DND-41 (cell line): Measurements from ENCODE around the gene SERPINC1.

Experiments used
- ATAC-seq: fragments of 200-7000 bp; cut with Tn5 transposase; 3 replicates; pipeline ENCODE4 v1.9.1; 2021; ENCODE audit warnings: low read depth; ENCODE audit not compliant: insufficient read depth
- DNase-seq: peaks from one replicate; pipeline ENCODE4 v3.0.0-alpha.2; 2020
- H2AFZ ChIP-seq: 2 replicates; pipeline ENCODE4 v1.6.0; 2012; ENCODE audit warnings: low read depth, low read length
- H3K27ac ChIP-seq: 2 replicates; pipeline ENCODE4 v1.5.1; 2012; ENCODE audit warnings: low read length, inconsistent platforms
- H3K27me3 ChIP-seq: fragments of 200-600 bp; sonication (generic); 2 replicates; pipeline ENCODE4 v1.6.0; 2012; ENCODE audit warnings: low read length, mild to moderate bottlenecking, inconsistent platforms; ENCODE audit not compliant: insufficient read depth, poor library complexity
- H3K36me3 ChIP-seq: 2 replicates; pipeline ENCODE4 v1.5.1; 2012; ENCODE audit warnings: low read length, inconsistent platforms; ENCODE audit not compliant: insufficient read depth
- H3K4me1 ChIP-seq: 2 replicates; pipeline ENCODE4 v1.5.1; 2012; ENCODE audit warnings: mild to moderate bottlenecking, low read length; ENCODE audit not compliant: insufficient read depth
- H3K4me2 ChIP-seq: 2 replicates; pipeline ENCODE4 v1.6.0; 2012; ENCODE audit warnings: mild to moderate bottlenecking, moderate library complexity, low read length, inconsistent platforms; ENCODE audit not compliant: insufficient read depth
- H3K4me3 ChIP-seq, 2 experiments: fragments of 200-600 bp in 1 of 2; shearing (Covaris generic) in 1 of 2; 2 replicates each; pipeline ENCODE4 v1.5.1; 2012 to 2016; ENCODE audit warnings: inconsistent platforms in 2 of 2, low read length in 2 of 2, mild to moderate bottlenecking in 2 of 2, low read depth in 1 of 2, moderate library complexity in 1 of 2
- H3K79me2 ChIP-seq: 2 replicates; pipeline ENCODE4 v1.6.0; 2012; ENCODE audit warnings: low read length, inconsistent platforms; ENCODE audit not compliant: insufficient read depth
- H3K9ac ChIP-seq: 2 replicates; pipeline ENCODE4 v1.6.0; 2012; ENCODE audit warnings: low read depth, mild to moderate bottlenecking, inconsistent platforms, low read length, moderate library complexity
- H3K9me3 ChIP-seq: 2 replicates; pipeline ENCODE4 v1.5.1; 2012; ENCODE audit warnings: low read length, moderate library complexity, mild to moderate bottlenecking, inconsistent platforms; ENCODE audit not compliant: insufficient read depth, severe bottlenecking
- H4K20me1 ChIP-seq: 2 replicates; pipeline ENCODE4 v1.6.0; 2012; ENCODE audit warnings: low read length; ENCODE audit not compliant: insufficient read depth
- CTCF ChIP-seq: IDR thresholded peaks from 2 replicates; pipeline ENCODE4 v1.5.1; 2012; ENCODE audit warnings: borderline replicate concordance, low read length, moderate library complexity, mild to moderate bottlenecking; ENCODE audit not compliant: poor library complexity, severe bottlenecking; ENCODE audit errors: extremely low read depth
- EZH2 ChIP-seq: IDR thresholded peaks from 3 replicates; pipeline ENCODE4 v1.6.1; 2012; ENCODE audit warnings: borderline replicate concordance, low read depth, mild to moderate bottlenecking, moderate library complexity, low read length, inconsistent platforms; ENCODE audit not compliant: severe bottlenecking

The SERPINC1 gene

GRCh38 chr1:173856903-173857302, 60.2 kb downstream of the SERPINC1 start:
- H4K20me1 ChIP-seq: no peaks in the 10 kb centered on the region
- no peak for TF ChIP-seq CTCF
- TF ChIP-seq EZH2: no peak
- H3K27me3 ChIP-seq: no peaks in the 10 kb centered on the region
- no peak overlapping the region for H2AFZ ChIP-seq
- H3K4me3 ChIP-seq: no peak overlapping the region
- no peaks in the 10 kb centered on the region for H3K4me1 ChIP-seq
- H3K27ac ChIP-seq: no peak overlapping the region
- H3K79me2 ChIP-seq: no peaks in the 10 kb centered on the region
- no peak for DNase-seq
- H3K9ac ChIP-seq: no peak overlapping the region
- no peaks in the 10 kb centered on the region for H3K9me3 ChIP-seq
- peaks cover 78% of the 10 kb centered on the region for H3K36me3 ChIP-seq
- no peak for ATAC-seq
- no peak overlapping the region for H3K4me2 ChIP-seq

GRCh38 chr1:173856014-173856413, 61.1 kb downstream of the SERPINC1 start:
- Histone ChIP-seq H3K4me1 (no peaks in the 10 kb centered on the region), H3K9ac (no peak overlapping the region), H3K4me3 (no peak overlapping the region), H3K9me3 (no peaks in the 10 kb centered on the region), H3K4me2 (no peak overlapping the region), H3K79me2 (no peaks in the 10 kb centered on the region), H4K20me1 (no peaks in the 10 kb centered on the region), H2AFZ (no peak overlapping the region), H3K36me3 (peaks cover 81% of the 10 kb centered on the region), H3K27ac (no peak overlapping the region), H3K27me3 (no peaks in the 10 kb centered on the region)
- TF ChIP-seq EZH2 (no peak), CTCF (no peak)
- DNase-seq (no peak), ATAC-seq (no peak)
